Measurements from ENCODE around the gene FLOT1. TPM values are rescaled to one million over a fixed set of nuclear protein-coding genes. Genes with fewer than 3 reads are reported as not detected.

The FLOT1 gene
- total RNA-seq, 1 experiment from 2014 or later, result 111 TPM

DNA sequence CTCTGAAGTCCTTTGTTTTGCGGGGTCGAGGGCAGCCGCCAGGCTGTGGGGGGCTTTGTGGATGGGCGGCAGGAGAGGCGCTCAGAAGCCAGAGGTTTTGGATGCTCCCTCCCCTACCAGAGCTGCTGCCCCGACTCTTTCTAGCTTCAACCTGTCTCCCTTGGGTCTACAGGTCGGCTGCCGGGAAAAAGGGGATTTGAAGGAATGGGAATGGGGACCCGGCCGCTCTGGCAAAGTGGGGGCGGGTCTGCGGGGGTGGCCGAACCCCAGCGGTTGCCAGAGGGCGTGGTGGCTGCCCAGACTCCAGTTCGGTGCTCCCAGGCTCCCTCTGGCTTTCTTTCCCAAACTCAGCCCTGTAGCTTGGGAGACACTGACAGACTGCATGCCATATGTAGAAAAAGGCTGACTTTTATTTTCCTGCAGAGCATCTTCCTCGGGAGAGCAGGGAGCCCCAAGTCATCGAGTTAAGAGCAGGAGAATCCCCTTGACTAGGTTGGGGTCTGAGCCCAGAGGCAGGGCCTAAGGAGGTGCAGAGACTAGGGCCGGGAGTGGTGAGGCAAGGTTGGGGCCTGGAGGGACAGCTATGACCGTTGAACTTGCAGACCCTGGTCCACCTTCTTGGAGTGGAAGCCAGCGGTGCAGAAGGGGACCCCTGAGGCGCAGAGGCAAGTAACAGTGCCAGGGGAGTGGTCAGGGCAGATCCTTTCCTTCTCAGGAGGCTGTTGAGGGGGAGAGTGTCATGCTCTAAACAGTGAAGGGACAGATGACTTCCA lies 54.6 kb downstream of the FLOT1 start:
- H3K56ac ChIP-seq (ENCODE audit: insufficient read length, low read depth, low read length), result no peak overlapping the region
- no peak overlapping the region for H3K23ac ChIP-seq (ENCODE audit: insufficient read length, low read depth, low read length)
- H2BK15ac ChIP-seq (ENCODE audit: low read depth, low read length), result no peak overlapping the region
- no CpG with 5 or more reads among the region's 22 CpGs for WGBS (ENCODE audit: extremely low coverage, insufficient read length, low lambda C conversion rate)
- H3K14ac ChIP-seq (ENCODE audit: insufficient read depth, low read length), result no peak overlapping the region
- peak overlapping the region; percentile 74 for H3K4me2 ChIP-seq (ENCODE audit: insufficient read depth, insufficient read length, low read length)
- no peak overlapping the region for H3T11ph ChIP-seq (ENCODE audit: low read length)
- H3K18ac ChIP-seq (ENCODE audit: insufficient read length, low read depth, low read length), result no peak overlapping the region
- H3K4ac ChIP-seq (ENCODE audit: low read depth, low read length), result no peak overlapping the region
- Mint-ChIP-seq H3K4me1 (peaks cover 62 to 68% of the 10 kb centered on the region in 2 experiments), H3K4me3 (peak overlapping the region; percentile 86 to 88), H3K9me3 (no peaks in the 10 kb centered on the region), H3K27me3 (ENCODE audit: low read depth) (peaks cover 3% of the 10 kb centered on the region; the same call in 1 of the 2 replicates), H3K27ac (peak overlapping the region; percentile 70 to 91 (median 80); a peak in 5 of 7 replicates), H3K36me3 (ENCODE audit: insufficient read depth in 1 of 3, low read depth in 3 of 3) (peaks cover 4 to 22% (median 15%) of the 10 kb centered on the region in 3 experiments; a peak in 5 of 7 replicates)
- H3K9ac ChIP-seq (ENCODE audit: extremely low read depth, insufficient read length, low read length), result peak overlapping the region; percentile 35
- H3K27ac ChIP-seq (ENCODE audit: insufficient read length, low read depth, low read length), result no peak overlapping the region
- no peaks in the 10 kb centered on the region for H3K79me1 ChIP-seq (ENCODE audit: insufficient read depth, low read depth, low read length, poor library complexity, severe bottlenecking)
- peaks cover 2% of the 10 kb centered on the region; the same call in 1 of the 2 replicates for H3K79me2 ChIP-seq (ENCODE audit: insufficient read depth, low read length)
- H3K23me2 ChIP-seq (ENCODE audit: insufficient read length, low read depth, low read length, poor library complexity, severe bottlenecking), result peaks cover 33% of the 10 kb centered on the region
- H2AK5ac ChIP-seq (ENCODE audit: insufficient read length, low read length), result no peak overlapping the region
- no peak overlapping the region for H2BK120ac ChIP-seq (ENCODE audit: low read depth, low read length, poor library complexity, severe bottlenecking)
- H3K27me3 ChIP-seq (ENCODE audit: insufficient read depth, low read length), result no peaks in the 10 kb centered on the region
- H4K20me1 ChIP-seq (ENCODE audit: control insufficient read depth, insufficient read depth, insufficient read length), result no peaks in the 10 kb centered on the region
- peaks cover 9% of the 10 kb centered on the region; the same call in 1 of the 2 replicates for H3K4me1 ChIP-seq (ENCODE audit: insufficient read depth, low read length)
- H3K9me3 ChIP-seq (ENCODE audit: control insufficient read depth, low read depth, low read length), result no peaks in the 10 kb centered on the region
- H4K91ac ChIP-seq (ENCODE audit: insufficient read length, low read depth, low read length), result no peak overlapping the region
- DNase-seq, result peak; percentile 53
- H2BK20ac ChIP-seq (ENCODE audit: low read depth, low read length, poor library complexity, severe bottlenecking), result no peak overlapping the region
- no peak overlapping the region for H2BK12ac ChIP-seq (ENCODE audit: insufficient read length, low read depth, low read length)
- H2AFZ ChIP-seq (ENCODE audit: low read length), result no peak overlapping the region
- H4K8ac ChIP-seq (replicated peaks; ENCODE audit: insufficient read length, low read depth, low read length), result no peak overlapping the region
- H2BK5ac ChIP-seq (ENCODE audit: insufficient read length, low read length), result no peak overlapping the region
- no peak overlapping the region for H4K5ac ChIP-seq (ENCODE audit: insufficient read length, low read depth, low read length)
- TF ChIP-seq, protein P1, sequence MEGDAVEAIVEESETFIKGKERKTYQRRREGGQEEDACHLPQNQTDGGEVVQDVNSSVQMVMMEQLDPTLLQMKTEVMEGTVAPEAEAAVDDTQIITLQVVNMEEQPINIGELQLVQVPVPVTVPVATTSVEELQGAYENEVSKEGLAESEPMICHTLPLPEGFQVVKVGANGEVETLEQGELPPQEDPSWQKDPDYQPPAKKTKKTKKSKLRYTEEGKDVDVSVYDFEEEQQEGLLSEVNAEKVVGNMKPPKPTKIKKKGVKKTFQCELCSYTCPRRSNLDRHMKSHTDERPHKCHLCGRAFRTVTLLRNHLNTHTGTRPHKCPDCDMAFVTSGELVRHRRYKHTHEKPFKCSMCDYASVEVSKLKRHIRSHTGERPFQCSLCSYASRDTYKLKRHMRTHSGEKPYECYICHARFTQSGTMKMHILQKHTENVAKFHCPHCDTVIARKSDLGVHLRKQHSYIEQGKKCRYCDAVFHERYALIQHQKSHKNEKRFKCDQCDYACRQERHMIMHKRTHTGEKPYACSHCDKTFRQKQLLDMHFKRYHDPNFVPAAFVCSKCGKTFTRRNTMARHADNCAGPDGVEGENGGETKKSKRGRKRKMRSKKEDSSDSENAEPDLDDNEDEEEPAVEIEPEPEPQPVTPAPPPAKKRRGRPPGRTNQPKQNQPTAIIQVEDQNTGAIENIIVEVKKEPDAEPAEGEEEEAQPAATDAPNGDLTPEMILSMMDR (conservative IDR thresholded peaks at IDR 0.05), result peak; percentile 10; the same call in 1 of the 3 replicates

All from H9 (cell line).